Skeletal muscle satellite cell (primary cell): ENCODE data around the gene ZNF516.
A peak's percentile ranks its signal among the peaks of the same experiment; 100 is the strongest.

Experiments
- H3K27me3 ChIP-seq: 2 replicates; pipeline ENCODE4 v1.7.0; 2013; ENCODE audit warnings: low read length; ENCODE audit not compliant: control insufficient read depth, insufficient read depth
- H3K36me3 ChIP-seq: 2 replicates; pipeline ENCODE4 v1.7.0; 2013; ENCODE audit warnings: mild to moderate bottlenecking, control low read depth, low read length; ENCODE audit not compliant: insufficient read depth
- H3K4me1 ChIP-seq: 2 replicates; pipeline ENCODE4 v1.7.0; 2013; ENCODE audit warnings: low read length; ENCODE audit not compliant: control insufficient read depth, insufficient read depth
- H3K4me2 ChIP-seq: 2 replicates; pipeline ENCODE4 v1.7.0; 2013; ENCODE audit warnings: mild to moderate bottlenecking, low read length
- H3K4me3 ChIP-seq: 2 replicates; pipeline ENCODE4 v1.7.0; 2013; ENCODE audit warnings: low read length
- H3K9ac ChIP-seq: 2 replicates; pipeline ENCODE4 v1.7.0; 2013; ENCODE audit warnings: mild to moderate bottlenecking, low read depth, low read length, moderate library complexity
- H3K9me3 ChIP-seq: replicated peaks from 2 replicates; pipeline ENCODE4 v1.7.0; 2013; ENCODE audit warnings: mild to moderate bottlenecking, control low read depth, low read length

The ZNF516 gene

DNA sequence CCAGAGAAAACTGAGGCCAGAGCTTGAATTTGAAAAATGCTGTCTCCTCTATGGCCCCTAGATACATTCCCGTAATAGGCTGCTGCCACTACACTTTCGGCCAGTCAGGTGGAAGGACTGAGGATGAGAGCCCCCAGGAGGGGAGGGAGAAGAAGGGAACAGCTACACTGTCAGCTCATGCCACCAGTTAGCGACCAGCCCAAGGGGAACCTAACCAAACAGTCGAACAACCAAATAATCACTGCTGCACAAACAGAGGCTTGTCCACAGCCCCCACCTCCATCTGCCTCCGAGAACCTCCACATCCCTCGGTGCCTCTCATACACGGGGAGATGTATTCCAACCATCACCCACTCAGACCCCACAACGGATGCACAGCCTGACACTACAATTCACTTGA, 7.3 kb downstream of the ZNF516 start:
- H3K9ac ChIP-seq = peak overlapping the region; percentile 14
- H3K4me1 ChIP-seq = peaks cover 45% of the 10 kb centered on the region
- H3K27me3 ChIP-seq = no peaks in the 10 kb centered on the region
- no peaks in the 10 kb centered on the region for H3K9me3 ChIP-seq
- peak overlapping the region; percentile 5 for H3K4me3 ChIP-seq
- no peaks in the 10 kb centered on the region for H3K36me3 ChIP-seq
- H3K4me2 ChIP-seq = peak overlapping the region; percentile 88

DNA sequence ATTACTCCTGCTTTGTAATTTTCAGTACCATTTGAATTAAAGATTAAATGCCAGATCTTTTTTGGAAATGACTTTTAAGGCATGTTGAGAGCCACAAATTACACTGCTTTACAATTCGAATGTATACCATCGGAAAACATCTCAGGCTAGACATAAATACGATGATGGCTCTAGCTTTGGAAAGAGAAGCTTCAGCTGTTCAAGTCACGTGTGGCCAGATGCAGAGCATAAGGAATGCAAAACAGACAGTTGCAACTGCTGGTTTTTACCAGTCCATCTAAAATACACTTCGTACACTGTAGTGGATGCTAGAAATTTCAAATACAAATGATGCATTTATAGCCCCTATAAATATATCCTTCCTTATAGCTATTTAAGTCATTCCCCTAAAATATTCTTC, 8.0 kb downstream of the ZNF516 start:
- no peaks in the 10 kb centered on the region for H3K27me3 ChIP-seq
- H3K4me3 ChIP-seq = no peak overlapping the region
- H3K9ac ChIP-seq = no peak overlapping the region
- H3K4me1 ChIP-seq = peaks cover 45% of the 10 kb centered on the region
- peak overlapping the region; percentile 54 for H3K4me2 ChIP-seq
- H3K9me3 ChIP-seq = no peaks in the 10 kb centered on the region
- no peaks in the 10 kb centered on the region for H3K36me3 ChIP-seq

DNA sequence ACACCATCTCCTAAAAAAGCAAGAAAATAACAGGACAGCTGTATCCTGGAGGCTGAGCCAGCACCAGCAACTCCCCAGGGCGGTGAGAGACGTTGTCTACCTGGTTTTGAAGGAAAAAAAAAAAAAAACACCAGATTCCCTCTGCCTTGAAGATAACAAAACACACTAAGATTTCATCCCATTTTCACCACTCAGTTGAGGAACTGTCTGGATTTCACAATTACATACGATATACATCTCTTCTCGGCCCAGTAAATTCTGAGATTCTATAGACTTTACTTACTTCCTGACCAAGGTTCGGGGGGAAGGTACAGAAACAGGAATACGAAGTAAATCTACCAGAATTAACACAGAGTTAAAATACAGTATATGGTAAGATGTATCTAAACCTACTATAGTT, 8.5 kb downstream of the ZNF516 start:
- H3K4me3 ChIP-seq = no peak overlapping the region
- H3K9me3 ChIP-seq = no peaks in the 10 kb centered on the region
- H3K4me2 ChIP-seq = peak overlapping the region; percentile 54
- no peaks in the 10 kb centered on the region for H3K36me3 ChIP-seq
- no peak overlapping the region for H3K9ac ChIP-seq
- H3K4me1 ChIP-seq = peaks cover 45% of the 10 kb centered on the region
- no peaks in the 10 kb centered on the region for H3K27me3 ChIP-seq

DNA sequence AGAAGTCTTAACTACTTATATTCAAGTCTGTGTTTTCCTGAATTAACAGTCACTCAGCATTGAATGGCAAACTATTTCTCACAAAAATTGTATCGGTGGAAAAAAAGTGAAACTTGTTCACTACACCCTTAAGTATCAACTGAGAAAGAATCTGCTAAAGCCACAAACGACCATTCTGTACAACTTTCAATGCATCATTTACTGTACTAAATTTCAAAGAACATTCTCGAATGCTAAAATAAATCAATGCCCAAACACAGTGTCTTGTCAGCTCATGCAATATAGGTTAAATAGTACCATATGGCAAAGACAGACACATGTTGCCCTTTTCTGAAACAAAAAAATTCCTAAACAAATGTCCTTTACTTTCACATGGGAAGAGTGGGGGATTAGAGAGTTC, 9.0 kb downstream of the ZNF516 start:
- Histone ChIP-seq H3K27me3 (no peaks in the 10 kb centered on the region), H3K4me1 (peaks cover 45% of the 10 kb centered on the region), H3K9me3 (no peaks in the 10 kb centered on the region), H3K4me2 (peak overlapping the region; percentile 54), H3K9ac (no peak overlapping the region), H3K4me3 (no peak overlapping the region), H3K36me3 (no peaks in the 10 kb centered on the region)

DNA sequence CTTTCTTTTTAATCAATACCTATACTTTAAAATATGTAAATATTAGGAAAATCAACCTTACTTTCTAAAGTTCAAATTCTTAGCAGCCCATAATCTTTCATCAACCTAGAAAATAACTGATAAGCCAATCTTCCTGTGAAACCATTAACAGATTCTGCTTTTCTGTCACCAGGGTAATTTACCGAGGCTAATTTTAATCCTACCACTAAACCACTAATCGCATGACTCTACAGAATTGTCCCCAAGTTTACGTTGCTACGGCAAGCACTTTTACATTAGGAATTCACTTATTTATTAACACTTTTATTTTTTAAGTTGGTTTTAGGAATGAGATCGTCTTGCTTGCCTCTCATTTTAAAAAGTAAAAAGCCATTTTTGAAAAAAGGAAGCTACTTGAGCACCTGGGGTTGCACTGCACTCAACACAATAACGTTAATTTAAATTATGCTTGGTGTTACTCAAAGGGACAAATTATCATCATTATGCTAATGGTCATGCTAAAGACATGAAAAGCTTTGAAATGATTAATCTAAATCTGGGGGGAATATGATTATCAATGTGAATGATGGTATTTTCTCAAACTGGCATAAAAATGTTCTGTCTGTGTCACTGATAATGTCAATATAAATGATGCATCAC, 10.2 kb downstream of the ZNF516 start:
- H3K36me3 ChIP-seq = no peaks in the 10 kb centered on the region
- H3K4me1 ChIP-seq = peaks cover 38% of the 10 kb centered on the region
- H3K9me3 ChIP-seq = no peaks in the 10 kb centered on the region
- no peak overlapping the region for H3K4me3 ChIP-seq
- H3K4me2 ChIP-seq = no peak overlapping the region
- H3K9ac ChIP-seq = no peak overlapping the region
- H3K27me3 ChIP-seq = no peaks in the 10 kb centered on the region

DNA sequence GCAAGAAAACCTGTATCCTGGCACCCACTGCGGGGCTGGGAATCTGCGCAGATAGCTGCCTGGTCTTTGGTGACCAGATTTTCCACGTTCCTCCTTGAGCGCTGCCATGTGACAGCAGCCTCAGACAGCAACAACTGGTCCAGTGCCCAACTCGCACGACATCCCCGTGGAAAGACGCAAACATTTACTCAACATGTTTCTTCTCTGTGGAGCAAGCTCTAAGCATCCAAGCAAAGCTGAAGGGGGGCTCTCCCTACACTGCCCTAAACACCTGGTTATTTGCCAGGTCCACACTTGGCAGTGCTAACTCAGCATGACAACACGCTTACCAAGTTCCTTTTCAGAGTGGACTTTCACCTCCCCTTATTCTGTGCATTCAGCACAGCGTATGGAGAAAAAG, 11.3 kb downstream of the ZNF516 start:
- Histone ChIP-seq H3K9me3 (no peaks in the 10 kb centered on the region), H3K27me3 (no peaks in the 10 kb centered on the region), H3K4me3 (no peak overlapping the region), H3K36me3 (no peaks in the 10 kb centered on the region), H3K4me1 (peaks cover 27% of the 10 kb centered on the region), H3K4me2 (no peak overlapping the region), H3K9ac (no peak overlapping the region)

DNA sequence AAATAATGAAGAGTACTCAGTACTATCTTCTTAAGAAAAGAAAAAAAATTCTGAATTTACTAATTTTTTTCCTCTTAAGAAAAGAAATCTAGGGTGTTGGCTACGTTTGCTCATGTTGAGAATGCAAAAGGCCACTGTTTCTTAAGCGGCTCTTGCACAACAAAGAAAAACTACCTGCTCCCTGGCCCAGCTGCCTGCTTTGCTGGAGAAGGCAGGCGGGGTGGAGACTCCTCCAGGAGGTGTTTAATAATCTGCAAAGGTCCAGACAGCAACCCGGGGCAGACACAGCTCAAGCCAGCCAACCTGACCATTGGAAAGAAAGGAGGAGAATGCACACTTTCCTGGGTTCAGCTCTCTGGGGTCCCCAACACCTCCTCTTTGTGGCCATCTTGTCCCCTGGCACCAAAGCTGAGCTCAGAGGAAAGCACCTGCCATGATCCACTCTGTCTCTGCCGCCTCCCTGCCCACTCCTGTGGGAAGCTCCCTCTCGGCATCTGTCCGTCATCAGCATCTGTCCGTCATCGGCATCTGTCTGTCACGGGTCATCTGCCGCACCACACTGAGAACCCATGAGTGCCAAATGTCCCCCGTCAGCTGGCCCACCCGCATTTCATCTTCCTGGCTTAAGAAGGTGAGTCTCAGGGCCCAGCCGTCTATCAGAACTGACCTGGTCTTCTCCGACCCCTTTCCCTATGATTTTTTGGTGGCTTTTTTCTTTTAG, 11.9 kb downstream of the ZNF516 start:
- no peak overlapping the region for H3K4me2 ChIP-seq
- no peak overlapping the region for H3K4me3 ChIP-seq
- H3K4me1 ChIP-seq = peaks cover 22% of the 10 kb centered on the region
- no peaks in the 10 kb centered on the region for H3K27me3 ChIP-seq
- no peak overlapping the region for H3K9ac ChIP-seq
- no peaks in the 10 kb centered on the region for H3K36me3 ChIP-seq
- no peaks in the 10 kb centered on the region for H3K9me3 ChIP-seq

DNA sequence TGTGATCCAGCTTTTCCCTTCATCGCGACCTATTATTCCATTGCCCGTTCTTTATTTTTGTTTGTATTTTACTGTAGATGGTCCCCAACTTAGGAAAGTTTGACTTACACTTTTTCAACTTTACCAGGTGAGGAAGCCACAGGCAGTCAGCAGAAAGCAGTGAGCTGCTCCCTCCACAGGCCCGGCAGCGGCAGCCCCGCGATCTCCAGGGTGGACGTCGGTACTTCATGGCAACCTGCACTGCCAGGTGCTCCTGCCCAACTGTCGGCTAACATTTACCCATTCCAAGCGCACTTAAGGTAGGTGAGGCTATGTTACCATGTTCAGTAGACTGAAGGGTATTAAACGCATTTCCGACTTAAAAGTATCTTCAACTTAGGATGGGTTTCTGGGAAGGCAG, 12.8 kb downstream of the ZNF516 start:
- peaks cover 23% of the 10 kb centered on the region for H3K4me1 ChIP-seq
- no peaks in the 10 kb centered on the region for H3K36me3 ChIP-seq
- H3K9ac ChIP-seq = no peak overlapping the region
- H3K9me3 ChIP-seq = no peaks in the 10 kb centered on the region
- no peak overlapping the region for H3K4me3 ChIP-seq
- no peaks in the 10 kb centered on the region for H3K27me3 ChIP-seq
- no peak overlapping the region for H3K4me2 ChIP-seq

DNA sequence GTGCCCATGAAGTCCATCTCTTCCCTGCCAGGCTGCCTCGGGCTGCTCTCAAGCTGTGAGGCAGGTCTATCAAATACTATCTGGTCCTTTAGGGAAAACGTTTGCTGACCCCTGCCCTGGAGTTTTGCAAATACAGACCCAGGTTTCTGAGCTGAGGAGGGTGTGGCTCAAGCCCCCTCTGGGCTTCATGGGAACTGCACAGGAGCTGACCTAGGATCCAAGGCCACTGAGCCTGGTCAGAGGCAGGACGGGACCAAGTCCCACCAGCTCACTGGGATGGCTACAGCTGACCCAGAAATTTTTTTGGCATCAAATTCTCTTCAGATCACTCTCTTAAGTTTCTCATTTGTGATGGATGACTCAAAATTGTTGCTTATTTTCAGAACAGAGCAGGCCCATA, 14.1 kb downstream of the ZNF516 start:
- no peak overlapping the region for H3K9ac ChIP-seq
- H3K4me1 ChIP-seq = peaks cover 21% of the 10 kb centered on the region
- H3K4me3 ChIP-seq = no peak overlapping the region
- H3K4me2 ChIP-seq = no peak overlapping the region
- H3K36me3 ChIP-seq = no peaks in the 10 kb centered on the region
- H3K27me3 ChIP-seq = no peaks in the 10 kb centered on the region
- no peaks in the 10 kb centered on the region for H3K9me3 ChIP-seq

DNA sequence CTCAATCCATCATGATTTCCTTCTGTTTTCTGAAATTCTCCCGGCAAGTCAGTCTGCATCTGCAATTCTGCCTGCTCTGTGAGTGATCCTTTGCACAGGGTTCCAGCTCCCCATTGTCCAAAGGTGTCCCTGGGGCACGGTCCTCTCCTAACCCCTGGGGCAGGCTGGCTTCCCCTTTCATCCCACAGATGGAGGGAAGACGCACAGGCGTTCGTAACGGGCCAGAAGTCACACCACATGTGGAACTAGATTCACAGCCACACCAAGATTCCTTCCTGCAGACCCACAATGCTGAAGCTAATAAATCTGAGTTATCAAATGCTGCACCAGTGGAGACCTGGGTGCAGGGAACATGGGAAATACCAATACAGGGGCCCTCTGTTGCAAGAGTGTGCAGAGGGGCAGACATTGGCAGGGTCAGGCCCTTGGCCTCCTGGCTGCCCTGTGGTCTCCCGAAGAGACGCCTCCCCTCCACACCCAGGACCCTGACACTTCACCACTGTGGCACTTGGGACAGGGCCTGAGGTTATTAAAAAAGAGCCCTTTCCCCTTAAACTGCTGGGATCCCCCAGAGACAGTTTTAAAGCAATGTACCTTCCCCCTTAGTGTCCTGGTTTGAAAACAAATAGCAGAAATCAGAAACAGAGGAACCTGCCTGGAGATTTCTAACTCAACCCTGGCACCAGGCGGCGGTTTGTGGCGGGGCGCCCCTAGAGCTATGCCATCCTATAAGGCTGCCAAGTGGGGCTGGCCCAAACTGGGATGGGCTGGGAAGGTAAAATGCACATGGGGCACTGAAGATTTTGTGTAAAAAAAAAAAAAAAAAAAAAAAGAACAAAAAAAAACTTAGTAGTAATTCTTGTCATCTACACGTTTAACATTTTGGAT, 15.4 kb downstream of the ZNF516 start:
- Histone ChIP-seq H3K4me2 (no peak overlapping the region), H3K27me3 (no peaks in the 10 kb centered on the region), H3K9me3 (no peaks in the 10 kb centered on the region), H3K4me1 (peaks cover 33% of the 10 kb centered on the region), H3K36me3 (no peaks in the 10 kb centered on the region), H3K4me3 (no peak overlapping the region), H3K9ac (no peak overlapping the region)

DNA sequence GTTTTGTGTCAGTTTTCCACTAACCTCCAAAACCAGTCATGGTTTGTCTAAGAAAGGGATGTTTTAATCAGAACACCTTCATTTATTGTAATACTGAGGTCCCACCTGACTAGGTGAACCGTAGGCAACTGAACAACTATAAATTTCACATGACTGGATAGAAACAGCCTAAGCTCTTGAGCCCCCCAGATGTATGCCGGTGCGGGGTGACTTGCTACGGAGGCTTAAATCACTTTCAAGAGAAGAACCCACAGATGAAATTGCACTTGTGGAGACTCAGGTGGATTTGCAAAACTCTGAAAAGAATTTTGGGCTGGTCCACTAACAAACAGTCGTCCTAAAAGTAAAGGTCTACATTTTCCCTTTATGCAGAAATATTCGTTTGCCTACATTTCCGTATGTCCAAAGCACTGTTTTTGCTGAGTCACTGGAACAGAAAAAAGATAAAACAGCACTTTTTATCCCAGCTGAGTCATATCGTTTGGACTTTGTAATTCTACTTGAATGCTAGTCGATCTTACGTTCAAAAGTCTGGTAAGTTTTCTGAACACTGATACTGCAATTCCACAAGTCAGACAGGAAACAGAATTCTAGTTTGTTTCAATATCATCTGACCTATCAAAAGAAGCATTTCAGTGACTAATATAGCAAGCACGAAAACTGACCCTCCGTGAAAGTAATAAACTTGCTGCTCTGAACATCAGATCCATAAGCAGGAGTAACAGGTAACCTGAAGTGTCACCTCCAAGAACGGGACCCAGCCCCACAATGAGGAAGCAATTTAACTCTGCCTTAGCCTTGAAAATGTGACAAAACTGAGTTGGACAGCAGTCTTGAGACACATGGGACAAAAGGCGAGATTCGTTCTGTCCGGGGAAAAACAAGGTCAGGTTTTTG, 18.1 kb downstream of the ZNF516 start:
- Histone ChIP-seq H3K4me3 (peak overlapping the region; percentile 63), H3K9me3 (no peaks in the 10 kb centered on the region), H3K4me1 (peaks cover 41% of the 10 kb centered on the region), H3K27me3 (no peaks in the 10 kb centered on the region), H3K9ac (peak overlapping the region; percentile 63), H3K36me3 (no peaks in the 10 kb centered on the region), H3K4me2 (peak overlapping the region; percentile 88)
